HepG2 (cell line): ENCODE data around the gene AKR7A3. TPM values are rescaled to one million over a fixed set of nuclear protein-coding genes. Genes with fewer than 3 reads are reported as not detected.

Experiments used
- ASH2L ChIP-seq: fragments of 300-600, 200-600 bp; sonication (generic); IDR thresholded peaks from 2 replicates; pipeline ENCODE4 v1.7.0; 2017; ENCODE audit warnings: low read depth, mild to moderate bottlenecking, moderate library complexity, mixed read lengths, low read length; ENCODE audit not compliant: insufficient read length
- KLF9 ChIP-seq: IDR thresholded peaks from 2 replicates; pipeline ENCODE4 v1.6.1; 2016; ENCODE audit warnings: low read depth
- NRL ChIP-seq: sonication (generic); formaldehyde crosslinking; IDR thresholded peaks from 2 replicates; pipeline ENCODE4 v1.5.0; 2020; ENCODE audit warnings: missing genetic modification reagents, mild to moderate bottlenecking, moderate library complexity, borderline replicate concordance
- SAP130 ChIP-seq: IDR thresholded peaks from 2 replicates; pipeline ENCODE4 v1.6.1; 2016; ENCODE audit warnings: low read depth
- SRSF1 ChIP-seq: fragments of 200-400 bp; formaldehyde crosslinking; optimal IDR thresholded peaks from 2 replicates; pipeline ENCODE3; 2017; ENCODE audit warnings: mild to moderate bottlenecking, low read depth, low read length, moderate library complexity
- STAT5B ChIP-seq: sonication (generic); formaldehyde crosslinking; IDR thresholded peaks from 2 replicates; pipeline ENCODE4 v1.4.0; 2020; ENCODE audit warnings: missing genetic modification reagents
- TAF1 ChIP-seq: sonication (generic); formaldehyde crosslinking; IDR thresholded peaks from 2 replicates; pipeline ENCODE4 v1.4.0; 2020; ENCODE audit warnings: missing genetic modification reagents
- TARDBP ChIP-seq: sonication (generic); formaldehyde crosslinking; IDR thresholded peaks from 2 replicates; pipeline ENCODE4 v1.8.0; 2022; ENCODE audit warnings: mild to moderate bottlenecking, missing genetic modification reagents
- ZBTB7A ChIP-seq: sonication (generic); formaldehyde crosslinking; IDR thresholded peaks from 2 replicates; pipeline ENCODE4 v1.8.0; 2022; ENCODE audit warnings: mild to moderate bottlenecking, missing genetic modification reagents
- ZNF143 ChIP-seq: sonication (generic); formaldehyde crosslinking; IDR thresholded peaks from 2 replicates; pipeline ENCODE4 v1.4.0; 2020; ENCODE audit warnings: missing genetic modification reagents
- ZNF205 ChIP-seq: IDR thresholded peaks from 2 replicates; pipeline ENCODE4 v1.6.1; 2018; ENCODE audit warnings: missing biosample characterization, missing genetic modification reagents
- ZNF501 ChIP-seq: sonication (generic); formaldehyde crosslinking; IDR thresholded peaks from 2 replicates; pipeline ENCODE4 v1.5.1; 2020; ENCODE audit warnings: mild to moderate bottlenecking, moderate library complexity, missing genetic modification reagents
- polyA plus RNA-seq, 8 experiments: library from polyadenylated mRNA; depleted of rRNA in 3 of 8; stranded (reverse) in 7 of 8; unstranded in 1 of 8; fragments of >200 nt; fragmentation: Illumina TruSeq in 4 of 8; extraction: Trizol in 4 of 8; gene quantifications; 2 replicates each; pipeline versions ENCODE4 v1.2.1 to v1.2.3, GENCODE V29; 2011 to 2016; ENCODE audit warnings: low read depth in 4 of 8, missing spikeins in 1 of 8, mixed read lengths in 1 of 8; ENCODE audit not compliant: insufficient read depth in 1 of 8
- total RNA-seq, 5 experiments: library from RNA; depleted of rRNA; stranded (reverse); fragments of >200 nt; fragmentation: Illumina TruSeq; extraction: Trizol; gene quantifications; 2 replicates each; pipeline ENCODE4 v1.2.3, GENCODE V29; 2016; ENCODE audit warnings: low read depth in 1 of 5
- TF ChIP-seq, protein P1 (sequence below): IDR thresholded peaks from 2 replicates; pipeline ENCODE4 v1.6.1; 2012; ENCODE audit warnings: low read depth, low read length, improper control_type of control experiment

Gene AKR7A3
- total and polyA plus RNA-seq, 2 of the 13 experiments (the other 11 are each of a cell fraction or from before 2014, with no cell fraction given): 0.58 to 1.00 TPM

DNA sequence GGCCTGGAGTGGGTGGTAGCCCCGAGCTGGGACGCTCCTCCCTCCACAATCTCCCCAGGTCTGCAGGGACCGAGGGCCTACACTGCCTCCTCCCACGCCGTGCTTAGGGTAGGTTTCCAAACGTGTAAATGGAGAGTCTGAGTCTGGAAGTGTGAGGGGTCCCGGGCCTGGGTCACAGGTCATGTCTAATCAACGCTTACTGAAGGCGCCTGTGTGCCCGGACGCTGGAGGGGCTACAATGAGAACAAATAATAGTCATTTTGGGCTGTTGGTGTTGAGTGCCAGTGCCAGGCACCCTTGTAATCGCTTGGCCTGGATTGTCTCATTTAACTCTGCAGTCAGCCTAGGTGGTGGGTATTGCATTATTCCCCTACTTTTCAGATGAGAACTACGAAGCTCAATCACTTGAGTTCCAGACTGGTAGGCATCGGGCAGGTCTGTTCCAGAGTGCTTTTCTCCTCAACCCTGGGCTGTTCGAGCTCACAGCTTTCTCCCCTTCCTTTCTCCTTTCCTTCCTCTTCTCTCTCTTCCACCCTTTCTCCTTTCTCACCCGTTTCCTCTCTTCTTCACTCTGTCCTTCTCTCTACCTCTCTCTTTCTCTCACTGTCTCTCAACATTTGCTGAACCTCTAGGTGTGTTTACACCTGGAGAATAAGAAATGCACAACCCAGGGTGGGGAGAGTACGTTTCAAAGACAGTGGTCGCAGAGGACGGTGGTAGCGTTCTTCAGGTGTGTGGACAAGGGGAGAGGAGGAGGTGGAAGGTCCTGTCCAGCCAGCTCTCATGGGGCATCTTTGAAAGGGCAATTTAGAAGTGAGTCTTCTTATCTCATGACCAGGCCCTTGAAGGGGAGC lies 24.4 kb upstream of the AKR7A3 start (continued):
- peak; percentile 3 for TF ChIP-seq SRSF1
- 0 out of 2 replicates have a peak, but pooled peaks have one; percentile 1 for TF ChIP-seq TAF1
- TF ChIP-seq KLF9 (CRISPR knock-in tag): no peak
- TF ChIP-seq ZNF205 (CRISPR knock-in tag): no peak
- no peak for TF ChIP-seq SAP130 (CRISPR knock-in tag)
- no peak for TF ChIP-seq TARDBP
- peak; percentile 13 for TF ChIP-seq ASH2L
- TF ChIP-seq ZNF143 (CRISPR knock-in tag): 0 out of 2 replicates have a peak, but pooled peaks have one; percentile 3
- 0 out of 2 replicates have a peak, but pooled peaks have one; percentile 42 for TF ChIP-seq NRL (CRISPR knock-in tag)
- TF ChIP-seq, protein P1, sequence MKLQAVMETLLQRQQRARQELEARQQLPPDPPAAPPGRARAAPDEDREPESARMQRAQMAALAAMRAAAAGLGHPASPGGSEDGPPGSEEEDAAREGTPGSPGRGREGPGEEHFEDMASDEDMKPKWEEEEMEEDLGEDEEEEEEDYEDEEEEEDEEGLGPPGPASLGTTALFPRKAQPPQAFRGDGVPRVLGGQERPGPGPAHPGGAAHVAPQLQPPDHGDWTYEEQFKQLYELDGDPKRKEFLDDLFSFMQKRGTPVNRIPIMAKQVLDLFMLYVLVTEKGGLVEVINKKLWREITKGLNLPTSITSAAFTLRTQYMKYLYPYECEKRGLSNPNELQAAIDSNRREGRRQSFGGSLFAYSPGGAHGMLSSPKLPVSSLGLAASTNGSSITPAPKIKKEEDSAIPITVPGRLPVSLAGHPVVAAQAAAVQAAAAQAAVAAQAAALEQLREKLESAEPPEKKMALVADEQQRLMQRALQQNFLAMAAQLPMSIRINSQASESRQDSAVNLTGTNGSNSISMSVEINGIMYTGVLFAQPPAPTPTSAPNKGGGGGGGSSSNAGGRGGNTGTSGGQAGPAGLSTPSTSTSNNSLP: no peak
- peak; percentile 45; the same call in 1 of the 2 replicates for TF ChIP-seq ZBTB7A (CRISPR knock-in tag)
- TF ChIP-seq ZNF501: peak; percentile 25; the same call in 1 of the 2 replicates
- TF ChIP-seq STAT5B (CRISPR knock-in tag): 0 out of 2 replicates have a peak, but pooled peaks have one; percentile 2
